Measurements from ENCODE around the gene WFS1. TPM values are rescaled to one million over a fixed set of nuclear protein-coding genes. Genes with fewer than 3 reads are reported as not detected.

The WFS1 gene
- total RNA-seq, 1 experiment from 2014 or later = 15.6 TPM

- Histone ChIP-seq H3K9me3 (replicated peaks) (no peaks in the 10 kb centered on the region), H3K27me3 (no peaks in the 10 kb centered on the region), H3K4me1 (no peaks in the 10 kb centered on the region), H3K27ac (no peak overlapping the region), H3K4me3 (no peak overlapping the region), H3K36me3 (peaks cover 4% of the 10 kb centered on the region)
- no peak for DNase-seq
Measured at GRCh38 chr4:6301732-6302442, 32.2 kb downstream of the WFS1 start.

DNA sequence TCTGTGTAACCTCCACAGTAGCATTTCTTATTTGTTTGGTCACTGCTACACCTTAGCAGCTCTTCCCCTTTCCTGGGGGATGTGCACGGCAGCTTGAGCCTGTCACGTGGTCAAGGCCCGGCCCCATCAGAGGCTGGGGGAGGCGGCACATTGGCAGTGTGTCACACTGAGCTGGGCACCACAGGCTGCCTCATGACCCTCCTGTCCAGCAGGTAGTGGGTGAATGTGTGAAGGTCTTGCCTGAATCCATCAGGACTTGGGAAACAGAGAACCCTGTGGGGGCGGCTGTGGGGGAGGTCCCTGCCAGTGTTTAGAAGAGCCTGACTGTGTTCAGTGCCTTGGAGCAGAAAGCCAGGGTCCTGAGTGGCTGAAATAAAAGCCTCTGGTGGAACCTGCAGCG lies 33.2 kb downstream of the WFS1 start:
- peaks cover 4% of the 10 kb centered on the region for H3K36me3 ChIP-seq
- no peak overlapping the region for H3K27ac ChIP-seq
- no peaks in the 10 kb centered on the region for H3K9me3 ChIP-seq (replicated peaks)
- H3K4me3 ChIP-seq = no peak overlapping the region
- H3K27me3 ChIP-seq = no peaks in the 10 kb centered on the region
- no peaks in the 10 kb centered on the region for H3K4me1 ChIP-seq
- DNase-seq = no peak

GRCh38 chr4:6303943-6304342 lies 34.3 kb downstream of the WFS1 start:
- H3K4me1 ChIP-seq = no peaks in the 10 kb centered on the region
- H3K27me3 ChIP-seq = no peaks in the 10 kb centered on the region
- no peak overlapping the region for H3K27ac ChIP-seq
- no peak for DNase-seq
- no peaks in the 10 kb centered on the region for H3K9me3 ChIP-seq (replicated peaks)
- H3K4me3 ChIP-seq = no peak overlapping the region
- peaks cover 4% of the 10 kb centered on the region for H3K36me3 ChIP-seq

GRCh38 chr4:6306299-6306698 lies 36.6 kb downstream of the WFS1 start:
- Histone ChIP-seq H3K27me3 (no peaks in the 10 kb centered on the region), H3K4me3 (no peak overlapping the region), H3K36me3 (peaks cover 2% of the 10 kb centered on the region; the same call in 1 of the 2 replicates), H3K9me3 (replicated peaks) (no peaks in the 10 kb centered on the region), H3K27ac (no peak overlapping the region), H3K4me1 (no peaks in the 10 kb centered on the region)
- DNase-seq = no peak

DNA sequence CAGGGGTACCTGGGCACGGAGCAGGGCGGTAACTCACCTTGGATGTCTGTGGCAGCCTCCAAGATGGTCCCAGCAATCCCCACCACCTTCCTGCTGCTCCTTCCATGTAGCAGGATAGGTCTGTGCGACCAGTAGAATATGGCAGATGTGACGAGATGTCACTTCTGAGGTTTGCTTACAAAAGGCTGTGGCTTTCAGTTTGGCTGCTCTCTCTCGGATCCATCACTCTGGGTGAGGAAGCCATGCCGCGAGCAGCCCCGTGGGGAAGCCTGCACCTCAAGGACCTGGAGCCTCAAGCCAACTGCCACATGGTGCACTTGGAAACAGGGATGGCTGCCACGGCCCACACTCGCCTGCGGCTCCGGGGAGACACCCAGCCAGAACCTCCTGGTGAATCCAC lies 37.6 kb downstream of the WFS1 start:
- Histone ChIP-seq H3K27ac (no peak overlapping the region), H3K4me3 (no peak overlapping the region), H3K36me3 (no peaks in the 10 kb centered on the region; the same call in 1 of the 2 replicates), H3K27me3 (no peaks in the 10 kb centered on the region; the same call in 1 of the 2 replicates), H3K4me1 (no peaks in the 10 kb centered on the region), H3K9me3 (replicated peaks) (no peaks in the 10 kb centered on the region)
- no peak for DNase-seq

DNA sequence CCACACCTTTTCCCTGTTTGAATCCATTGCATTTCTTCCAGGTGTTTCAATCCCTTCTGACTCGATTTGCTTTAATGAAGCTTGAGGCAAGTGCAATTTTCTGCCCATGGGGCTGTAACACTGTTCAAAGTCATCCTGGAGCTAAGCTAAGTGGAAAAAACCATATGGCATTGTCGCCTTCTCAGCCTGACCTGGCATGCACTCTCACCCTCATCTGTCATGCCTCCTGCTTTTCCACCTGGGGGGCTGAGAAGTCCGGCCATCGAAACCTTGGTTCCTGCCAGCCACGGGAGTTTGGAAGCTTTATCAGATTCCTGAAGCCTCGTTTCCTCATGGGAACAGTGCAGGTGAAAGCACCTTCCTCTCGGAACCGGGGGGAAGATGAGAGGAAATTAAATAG lies 38.2 kb downstream of the WFS1 start:
- H3K4me3 ChIP-seq = no peak overlapping the region
- no peak for DNase-seq
- H3K9me3 ChIP-seq (replicated peaks) = no peaks in the 10 kb centered on the region
- no peaks in the 10 kb centered on the region for H3K4me1 ChIP-seq
- H3K36me3 ChIP-seq = no peaks in the 10 kb centered on the region
- H3K27me3 ChIP-seq = no peaks in the 10 kb centered on the region; the same call in 1 of the 2 replicates
- H3K27ac ChIP-seq = no peak overlapping the region

DNA sequence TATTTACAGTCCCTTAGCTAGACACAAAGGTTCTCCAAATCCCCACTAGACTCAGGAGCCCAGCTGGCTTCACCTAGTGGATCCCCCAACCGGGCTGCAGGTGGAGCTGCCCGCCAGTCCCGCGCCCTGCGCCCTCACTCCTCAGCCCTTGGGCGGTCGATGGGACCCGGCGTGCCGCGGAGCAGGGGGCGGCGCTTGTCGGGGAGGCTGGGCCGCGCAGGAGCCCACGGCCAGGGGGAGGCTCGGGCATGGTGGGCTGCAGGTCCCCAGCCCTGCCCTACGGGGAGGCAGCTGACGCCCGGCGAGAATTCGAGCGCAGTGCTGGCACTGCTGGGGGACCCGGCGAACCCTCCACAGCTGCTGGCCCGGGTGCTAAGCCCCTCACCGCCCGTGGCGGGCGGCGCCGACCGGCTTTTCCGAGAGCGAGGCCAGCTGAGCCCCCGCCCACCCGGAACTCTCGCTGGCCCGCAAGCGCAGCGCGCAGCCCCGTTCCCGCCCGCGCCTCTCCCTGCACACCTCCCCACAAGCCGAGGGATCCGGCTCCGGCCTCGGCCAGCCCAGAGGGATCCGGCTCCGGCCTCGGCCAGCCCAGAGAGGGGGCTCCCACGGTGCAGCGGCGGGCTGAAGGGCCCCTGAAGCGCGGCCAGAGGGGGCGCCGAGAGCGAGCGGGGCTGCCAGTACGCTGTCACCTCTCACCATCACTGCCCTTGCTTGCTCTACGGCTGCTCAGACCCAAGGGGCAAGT lies 39.4 kb downstream of the WFS1 start:
- no peak overlapping the region for H3K4me3 ChIP-seq
- H3K27ac ChIP-seq = no peak overlapping the region
- no peak for DNase-seq
- no peaks in the 10 kb centered on the region; the same call in 1 of the 2 replicates for H3K27me3 ChIP-seq
- no peaks in the 10 kb centered on the region for H3K9me3 ChIP-seq (replicated peaks)
- H3K4me1 ChIP-seq = no peaks in the 10 kb centered on the region
- H3K36me3 ChIP-seq = no peaks in the 10 kb centered on the region

GRCh38 chr4:6309777-6310176 lies 40.1 kb downstream of the WFS1 start:
- Histone ChIP-seq H3K36me3 (no peaks in the 10 kb centered on the region), H3K4me3 (no peak overlapping the region), H3K4me1 (no peaks in the 10 kb centered on the region), H3K27me3 (no peaks in the 10 kb centered on the region; the same call in 1 of the 2 replicates), H3K9me3 (replicated peaks) (no peaks in the 10 kb centered on the region), H3K27ac (no peak overlapping the region)
- no peak for DNase-seq

DNA sequence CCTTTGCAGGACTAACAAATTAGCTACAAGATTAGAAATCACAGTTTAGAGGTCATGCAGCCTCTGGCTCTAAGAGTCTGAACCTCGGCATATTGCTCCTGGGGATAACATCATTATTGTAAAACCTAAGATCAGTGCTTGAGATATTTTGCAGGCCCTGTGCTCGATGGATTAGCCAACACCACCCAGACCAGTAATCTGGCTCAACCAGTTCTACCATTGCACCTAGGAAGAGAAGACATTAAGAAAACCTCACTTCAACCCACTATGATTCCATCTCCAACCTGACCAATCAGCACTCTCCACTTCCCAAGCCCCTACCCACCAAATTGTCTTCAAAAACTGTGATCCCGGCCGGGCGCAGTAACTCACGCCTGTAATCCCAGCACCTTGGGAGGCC lies 43.6 kb downstream of the WFS1 start:
- Histone ChIP-seq H3K36me3 (no peaks in the 10 kb centered on the region), H3K27ac (no peak overlapping the region), H3K4me3 (no peak overlapping the region), H3K9me3 (replicated peaks) (no peaks in the 10 kb centered on the region), H3K27me3 (peaks cover 7% of the 10 kb centered on the region), H3K4me1 (no peaks in the 10 kb centered on the region)
- no peak for DNase-seq

- Histone ChIP-seq H3K36me3 (no peaks in the 10 kb centered on the region), H3K4me3 (no peak overlapping the region), H3K27ac (no peak overlapping the region), H3K9me3 (replicated peaks) (no peaks in the 10 kb centered on the region), H3K27me3 (peaks cover 13% of the 10 kb centered on the region), H3K4me1 (no peaks in the 10 kb centered on the region)
- DNase-seq = no peak
Measured at GRCh38 chr4:6316461-6317003, 46.9 kb downstream of the WFS1 start.

- no peak overlapping the region for H3K27ac ChIP-seq
- H3K4me1 ChIP-seq = no peaks in the 10 kb centered on the region
- peaks cover 13% of the 10 kb centered on the region for H3K27me3 ChIP-seq
- no peak overlapping the region for H3K4me3 ChIP-seq
- DNase-seq = no peak
- no peaks in the 10 kb centered on the region for H3K36me3 ChIP-seq
- H3K9me3 ChIP-seq (replicated peaks) = no peaks in the 10 kb centered on the region
Measured at GRCh38 chr4:6318206-6318605, 48.6 kb downstream of the WFS1 start.

- Histone ChIP-seq H3K27ac (no peak overlapping the region), H3K36me3 (no peaks in the 10 kb centered on the region), H3K9me3 (replicated peaks) (no peaks in the 10 kb centered on the region), H3K4me1 (no peaks in the 10 kb centered on the region), H3K4me3 (no peak overlapping the region), H3K27me3 (peaks cover 13% of the 10 kb centered on the region)
- DNase-seq = no peak
Measured at GRCh38 chr4:6319530-6320150, 50.0 kb downstream of the WFS1 start.

DNA sequence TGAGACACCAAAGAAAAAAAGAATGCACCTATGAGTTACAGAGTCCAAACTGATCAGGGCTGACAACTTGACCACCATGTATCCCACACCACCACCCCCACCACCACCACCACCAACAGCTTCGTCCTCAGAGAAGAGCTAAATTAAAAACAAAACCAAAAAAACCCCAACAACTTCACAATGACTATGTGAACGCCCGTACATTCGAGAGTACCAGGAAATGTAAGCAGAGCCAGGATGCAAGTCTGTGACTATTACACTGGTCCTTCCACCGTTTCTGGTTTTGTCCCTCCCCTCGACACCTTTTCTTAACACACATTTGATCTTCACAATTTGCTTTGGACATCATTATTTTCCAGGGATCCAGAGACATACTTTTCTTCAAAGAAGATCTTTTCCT lies 51.0 kb downstream of the WFS1 start:
- Histone ChIP-seq H3K9me3 (replicated peaks) (no peaks in the 10 kb centered on the region), H3K36me3 (no peaks in the 10 kb centered on the region), H3K27me3 (peaks cover 13% of the 10 kb centered on the region), H3K4me1 (no peaks in the 10 kb centered on the region), H3K4me3 (no peak overlapping the region), H3K27ac (no peak overlapping the region)
- no peak for DNase-seq

DNA sequence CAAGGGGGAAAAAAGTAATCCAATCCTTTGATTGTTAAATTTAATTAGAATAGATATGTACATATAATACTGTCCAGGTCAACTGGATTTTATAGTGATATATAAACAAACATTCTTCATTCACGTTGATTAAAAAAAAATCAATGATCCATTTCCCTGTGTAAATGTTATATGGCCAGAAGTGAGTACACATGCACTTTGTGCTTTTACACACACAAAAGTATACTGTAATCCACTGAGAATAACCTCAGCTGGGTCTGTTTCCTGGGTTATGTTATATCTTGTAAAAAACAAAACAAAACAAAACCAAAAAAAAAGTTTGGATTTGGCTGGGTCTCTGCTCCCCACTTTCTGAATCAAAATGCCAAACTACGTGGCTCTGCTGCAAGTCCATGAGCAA lies 51.7 kb downstream of the WFS1 start:
- Histone ChIP-seq H3K27ac (no peak overlapping the region), H3K36me3 (no peaks in the 10 kb centered on the region), H3K4me3 (no peak overlapping the region), H3K9me3 (replicated peaks) (no peaks in the 10 kb centered on the region), H3K27me3 (peaks cover 8% of the 10 kb centered on the region; the same call in 1 of the 2 replicates), H3K4me1 (no peaks in the 10 kb centered on the region)
- no peak for DNase-seq

Data from SJCRH30 (cell line).